Gastrocnemius medialis (tissue), 4 donors: Measurements from ENCODE around the gene SRP68. TPM values are rescaled to one million over a fixed set of nuclear protein-coding genes. Genes with fewer than 3 reads are reported as not detected.

Experiments
- ATAC-seq, 2 donors: fragments of 150-250 bp; one replicate each; pipeline ENCODE4 v1.9.1; 2016
- DNase-seq, 2 donors: peaks; one replicate each; pipeline ENCODE4 v3.0.0-alpha.2; 2019
- H3K27ac ChIP-seq, 4 donors: fragments of 200-600 bp; sonication (generic); 1 replicate in 1 of 4; 2 replicates in 3 of 4; pipeline ENCODE4 v1.5.1; 2016 to 2018; ENCODE audit warnings: mild to moderate bottlenecking in 2 of 4, moderate library complexity in 1 of 4
- H3K27me3 ChIP-seq, 3 donors: fragments of 200-600 bp; sonication (generic) in 2 of 3; 1 replicate in 1 of 3; 2 replicates in 2 of 3; pipeline versions ENCODE4 v1.5.1 to v1.6.0; 2016 to 2019; ENCODE audit warnings: mild to moderate bottlenecking in 1 of 3, moderate library complexity in 1 of 3
- H3K36me3 ChIP-seq, 2 donors: fragments of 200-600 bp; sonication (generic) in 1 of 2; one replicate each; pipeline ENCODE4 v1.5.1; 2017 to 2018
- H3K4me1 ChIP-seq, 2 donors: fragments of 200-600 bp; sonication (generic) in 1 of 2; one replicate each; pipeline ENCODE4 v1.5.1; 2016 to 2017; ENCODE audit warnings: mild to moderate bottlenecking in 2 of 2
- H3K4me3 ChIP-seq, 4 donors: fragments of 200-600 bp; sonication (generic) in 3 of 4; 1 replicate in 1 of 4; 2 replicates in 3 of 4; pipeline ENCODE4 v1.5.1; 2016 to 2019; ENCODE audit warnings: mild to moderate bottlenecking in 2 of 4
- H3K9me3 ChIP-seq, 3 donors: fragments of 200-600 bp; sonication (generic) in 2 of 3; 1 replicate in 1 of 3; 2 replicates in 2 of 3; pipeline ENCODE4 v1.5.1; 2016 to 2019
- POLR2A ChIP-seq, 2 donors: fragments of 450-650 bp; IDR thresholded peaks; one replicate each; pipeline ENCODE4 v1.6.1; 2017; ENCODE audit warnings: antibody characterized with exemption in 2 of 2, mild to moderate bottlenecking in 2 of 2, moderate library complexity in 2 of 2
- in situ Hi-C, 4 donors: fragments of 200-750 bp; cut with MboI; loops; one replicate each; pipeline versions ENCODE4 v1.15.0 to v1.8.0; 2017; ENCODE audit warnings: low sequenced_read_pairs in 4 of 4
- intact Hi-C: fragments of 100-400 bp; cut with DNase I; formaldehyde crosslinking; loops from one replicate; pipeline ENCODE4 v1.15.1; 2023; ENCODE audit warnings: low total_unique reads
- total RNA-seq, 4 donors: library from RNA; depleted of rRNA; stranded (reverse); fragments of >200 nt; gene quantifications; one replicate each; pipeline versions ENCODE4 v1.1.0 to v1.2.3, GENCODE V29; 2016
- TF ChIP-seq, protein P1 (sequence below), 5 experiments: fragments of 450-650 bp in 3 of 5; fragments of 200-600 bp in 2 of 5; sonication (generic) in 2 of 5; IDR thresholded peaks in 4 of 5; conservative IDR thresholded peaks in 1 of 5; 1 replicate in 4 of 5; 2 replicates in 1 of 5; pipeline ENCODE4 v1.5.1; 2016 to 2019; ENCODE audit warnings: antibody characterized with exemption in 5 of 5, mild to moderate bottlenecking in 3 of 5, moderate library complexity in 3 of 5

The SRP68 gene
- total RNA-seq, 4 donors from 2014 or later, result 33.0 to 76.7 (median 66.7) TPM

- Histone ChIP-seq H3K27ac (no peak overlapping the region), H3K4me1 (peaks cover 16 to 24% of the 10 kb centered on the region in 2 donors), H3K27me3 (peaks cover 59 to 63% (median 60%) of the 10 kb centered on the region in 3 donors), H3K9me3 (no peaks in the 10 kb centered on the region), H3K36me3 (no peaks in the 10 kb centered on the region), H3K4me3 (no peak overlapping the region)
- in situ Hi-C loops, result no loop called here
- no peak for DNase-seq
- intact Hi-C loops, result no loop called here
- no peak for ATAC-seq
- TF ChIP-seq POLR2A (IDR thresholded peaks at IDR 0.05), result no peak
- TF ChIP-seq, protein P1, sequence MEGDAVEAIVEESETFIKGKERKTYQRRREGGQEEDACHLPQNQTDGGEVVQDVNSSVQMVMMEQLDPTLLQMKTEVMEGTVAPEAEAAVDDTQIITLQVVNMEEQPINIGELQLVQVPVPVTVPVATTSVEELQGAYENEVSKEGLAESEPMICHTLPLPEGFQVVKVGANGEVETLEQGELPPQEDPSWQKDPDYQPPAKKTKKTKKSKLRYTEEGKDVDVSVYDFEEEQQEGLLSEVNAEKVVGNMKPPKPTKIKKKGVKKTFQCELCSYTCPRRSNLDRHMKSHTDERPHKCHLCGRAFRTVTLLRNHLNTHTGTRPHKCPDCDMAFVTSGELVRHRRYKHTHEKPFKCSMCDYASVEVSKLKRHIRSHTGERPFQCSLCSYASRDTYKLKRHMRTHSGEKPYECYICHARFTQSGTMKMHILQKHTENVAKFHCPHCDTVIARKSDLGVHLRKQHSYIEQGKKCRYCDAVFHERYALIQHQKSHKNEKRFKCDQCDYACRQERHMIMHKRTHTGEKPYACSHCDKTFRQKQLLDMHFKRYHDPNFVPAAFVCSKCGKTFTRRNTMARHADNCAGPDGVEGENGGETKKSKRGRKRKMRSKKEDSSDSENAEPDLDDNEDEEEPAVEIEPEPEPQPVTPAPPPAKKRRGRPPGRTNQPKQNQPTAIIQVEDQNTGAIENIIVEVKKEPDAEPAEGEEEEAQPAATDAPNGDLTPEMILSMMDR (IDR thresholded peaks at IDR 0.05 in 4 of 5, conservative IDR thresholded peaks at IDR 0.05 in 1 of 5), result no peak
Measured at GRCh38 chr17:76077584-76078110, 5.3 kb upstream of the SRP68 start.

DNA sequence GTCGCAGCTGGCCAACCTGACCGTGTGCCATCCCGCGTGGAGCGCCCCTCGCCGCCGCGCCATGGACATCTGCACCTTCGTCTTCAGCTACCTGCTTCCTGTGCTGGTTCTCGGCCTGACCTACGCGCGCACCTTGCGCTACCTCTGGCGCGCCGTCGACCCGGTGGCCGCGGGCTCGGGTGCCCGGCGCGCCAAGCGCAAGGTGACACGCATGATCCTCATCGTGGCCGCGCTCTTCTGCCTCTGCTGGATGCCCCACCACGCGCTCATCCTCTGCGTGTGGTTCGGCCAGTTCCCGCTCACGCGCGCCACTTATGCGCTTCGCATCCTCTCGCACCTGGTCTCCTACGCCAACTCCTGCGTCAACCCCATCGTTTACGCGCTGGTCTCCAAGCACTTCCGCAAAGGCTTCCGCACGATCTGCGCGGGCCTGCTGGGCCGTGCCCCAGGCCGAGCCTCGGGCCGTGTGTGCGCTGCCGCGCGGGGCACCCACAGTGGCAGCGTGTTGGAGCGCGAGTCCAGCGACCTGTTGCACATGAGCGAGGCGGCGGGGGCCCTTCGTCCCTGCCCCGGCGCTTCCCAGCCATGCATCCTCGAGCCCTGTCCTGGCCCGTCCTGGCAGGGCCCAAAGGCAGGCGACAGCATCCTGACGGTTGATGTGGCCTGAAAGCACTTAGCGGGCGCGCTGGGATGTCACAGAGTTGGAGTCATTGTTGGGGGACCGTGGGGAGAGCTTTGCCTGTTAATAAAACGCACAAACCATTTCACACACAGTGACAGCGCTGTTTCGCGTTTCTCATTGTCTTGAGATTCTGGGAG, 4.7 kb upstream of the SRP68 start:
- Histone ChIP-seq H3K4me3 (no peak overlapping the region), H3K27ac (no peak overlapping the region), H3K4me1 (peaks cover 16 to 24% of the 10 kb centered on the region in 2 donors), H3K27me3 (peaks cover 59 to 63% (median 60%) of the 10 kb centered on the region in 3 donors), H3K36me3 (no peaks in the 10 kb centered on the region), H3K9me3 (no peaks in the 10 kb centered on the region)
- ATAC-seq (no peak), DNase-seq (no peak)
- no peak for TF ChIP-seq POLR2A (IDR thresholded peaks at IDR 0.05)
- TF ChIP-seq, protein P1 (IDR thresholded peaks at IDR 0.05 in 4 of 5, conservative IDR thresholded peaks at IDR 0.05 in 1 of 5), result no peak
- intact Hi-C loops (no loop called here), in situ Hi-C loops (no loop called here)

GRCh38 chr17:76076146-76076764, 3.9 kb upstream of the SRP68 start:
- Histone ChIP-seq H3K27me3 (peaks cover 59 to 63% (median 60%) of the 10 kb centered on the region in 3 donors), H3K4me3 (peak overlapping the region in 1 of 4 donors; percentile 19), H3K9me3 (no peaks in the 10 kb centered on the region), H3K4me1 (peaks cover 20 to 30% of the 10 kb centered on the region in 2 donors), H3K27ac (no peak overlapping the region), H3K36me3 (no peaks in the 10 kb centered on the region)
- no peak for TF ChIP-seq POLR2A (IDR thresholded peaks at IDR 0.05)
- TF ChIP-seq, protein P1 (IDR thresholded peaks at IDR 0.05 in 4 of 5, conservative IDR thresholded peaks at IDR 0.05 in 1 of 5), result no peak
- DNase-seq, result no peak
- in situ Hi-C loops (no loop called here), intact Hi-C loops (no loop called here)
- ATAC-seq, result no peak

DNA sequence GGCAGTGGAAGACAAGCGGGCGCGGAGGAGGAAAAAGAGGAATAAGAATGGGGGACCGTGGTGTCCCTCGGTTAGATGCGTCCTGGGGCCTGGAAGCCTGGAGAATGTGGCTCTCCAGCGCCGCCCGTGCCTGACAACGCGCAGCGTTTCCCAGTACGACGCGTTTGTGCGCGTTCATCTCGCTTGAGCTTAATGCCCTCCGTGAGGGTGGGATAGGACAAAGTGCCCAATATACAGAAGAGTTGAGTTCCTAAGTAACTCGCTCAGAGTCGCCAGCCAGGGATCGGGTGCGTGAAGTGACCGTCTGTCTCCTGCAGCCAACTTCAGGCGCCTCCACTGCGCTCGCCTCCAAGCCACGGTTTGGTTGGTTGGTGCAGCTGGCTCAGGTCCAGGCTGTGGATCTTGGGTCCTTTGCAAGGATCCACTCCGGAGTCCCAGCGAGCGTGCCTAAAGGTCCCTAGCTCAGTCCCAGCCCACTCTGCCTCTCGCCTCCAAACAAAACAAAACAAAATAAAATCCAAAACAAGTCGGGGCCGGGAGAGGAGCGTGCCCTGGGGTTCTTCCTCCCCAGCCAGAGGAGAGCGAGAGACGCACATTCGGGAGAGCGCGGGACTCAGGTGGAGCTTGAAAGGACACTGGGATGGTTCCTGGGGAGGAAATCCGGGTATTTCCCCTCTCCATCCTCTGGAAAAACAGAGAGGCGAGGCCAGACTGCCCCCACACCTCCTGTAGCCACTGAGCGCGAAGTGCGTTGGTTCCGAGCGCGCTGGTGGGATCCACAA, 3.2 kb upstream of the SRP68 start:
- Histone ChIP-seq H3K36me3 (no peaks in the 10 kb centered on the region), H3K4me3 (peak overlapping the region in 2 of 4 donors; percentile 6 to 19), H3K9me3 (no peaks in the 10 kb centered on the region), H3K27ac (no peak overlapping the region), H3K4me1 (peaks cover 27 to 37% of the 10 kb centered on the region in 2 donors), H3K27me3 (peaks cover 59 to 63% (median 60%) of the 10 kb centered on the region in 3 donors)
- peak in 1 of 2 donors; percentile 6 for DNase-seq
- intact Hi-C loops, result no loop called here
- TF ChIP-seq, protein P1 (IDR thresholded peaks at IDR 0.05 in 4 of 5, conservative IDR thresholded peaks at IDR 0.05 in 1 of 5), result no peak
- no peak for TF ChIP-seq POLR2A (IDR thresholded peaks at IDR 0.05)
- no peak for ATAC-seq
- in situ Hi-C loops, result no loop called here
